Nephron progenitor cell (in vitro differentiated cells): ENCODE data around the gene TIMM17B.
"Not testable (repeated sequence)": the region's sequence is repeated elsewhere in the genome, so short reads cannot be mapped to it uniquely, and the experiment has no call there.

Source experiments
- DNase-seq: peaks from one replicate; pipeline ENCODE4 v3.0.0; 2021
- H3K27ac Mint-ChIP-seq: 2 replicates; pipeline ENCODE4 v1.8.0; 2021; ENCODE audit warnings: mild to moderate bottlenecking, moderate library complexity, mixed read lengths
- H3K27me3 Mint-ChIP-seq: 2 replicates; pipeline ENCODE4 v1.8.0; 2021; ENCODE audit warnings: mild to moderate bottlenecking, low read depth, mixed read lengths; ENCODE audit not compliant: poor library complexity
- H3K36me3 Mint-ChIP-seq: 2 replicates; pipeline ENCODE4 v1.8.0; 2021; ENCODE audit warnings: low read depth, mixed read lengths
- H3K4me1 Mint-ChIP-seq: 2 replicates; pipeline ENCODE4 v1.8.0; 2021; ENCODE audit warnings: mixed read lengths
- H3K4me3 Mint-ChIP-seq: 2 replicates; pipeline ENCODE4 v1.8.0; 2021; ENCODE audit warnings: mild to moderate bottlenecking, moderate library complexity, mixed read lengths
- H3K9me3 Mint-ChIP-seq: 2 replicates; pipeline ENCODE4 v1.8.0; 2021; ENCODE audit warnings: mild to moderate bottlenecking, moderate library complexity, mixed read lengths
- TF ChIP-seq, protein P1 (sequence below): fragments of 200-600 bp; sonication (generic); IDR thresholded peaks from 2 replicates; pipeline ENCODE4 v1.5.0; 2021; ENCODE audit warnings: antibody characterized with exemption

TIMM17B gene

GRCh38 chrX:48883729-48884128 is 13.8 kb downstream of the TIMM17B start:
- Mint-ChIP-seq H3K4me1 (no peaks in the 10 kb centered on the region), H3K9me3 (peaks cover 38% of the 10 kb centered on the region), H3K27ac (no peak overlapping the region), H3K36me3 (no peaks in the 10 kb centered on the region), H3K27me3 (peaks cover 19% of the 10 kb centered on the region), H3K4me3 (no peak overlapping the region)
- no peak for DNase-seq
- TF ChIP-seq, protein P1, sequence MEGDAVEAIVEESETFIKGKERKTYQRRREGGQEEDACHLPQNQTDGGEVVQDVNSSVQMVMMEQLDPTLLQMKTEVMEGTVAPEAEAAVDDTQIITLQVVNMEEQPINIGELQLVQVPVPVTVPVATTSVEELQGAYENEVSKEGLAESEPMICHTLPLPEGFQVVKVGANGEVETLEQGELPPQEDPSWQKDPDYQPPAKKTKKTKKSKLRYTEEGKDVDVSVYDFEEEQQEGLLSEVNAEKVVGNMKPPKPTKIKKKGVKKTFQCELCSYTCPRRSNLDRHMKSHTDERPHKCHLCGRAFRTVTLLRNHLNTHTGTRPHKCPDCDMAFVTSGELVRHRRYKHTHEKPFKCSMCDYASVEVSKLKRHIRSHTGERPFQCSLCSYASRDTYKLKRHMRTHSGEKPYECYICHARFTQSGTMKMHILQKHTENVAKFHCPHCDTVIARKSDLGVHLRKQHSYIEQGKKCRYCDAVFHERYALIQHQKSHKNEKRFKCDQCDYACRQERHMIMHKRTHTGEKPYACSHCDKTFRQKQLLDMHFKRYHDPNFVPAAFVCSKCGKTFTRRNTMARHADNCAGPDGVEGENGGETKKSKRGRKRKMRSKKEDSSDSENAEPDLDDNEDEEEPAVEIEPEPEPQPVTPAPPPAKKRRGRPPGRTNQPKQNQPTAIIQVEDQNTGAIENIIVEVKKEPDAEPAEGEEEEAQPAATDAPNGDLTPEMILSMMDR: no peak

- not testable (repeated sequence) for H3K4me1 Mint-ChIP-seq, H3K36me3 Mint-ChIP-seq, H3K4me3 Mint-ChIP-seq, DNase-seq, H3K27ac Mint-ChIP-seq
- Mint-ChIP-seq H3K9me3 (peaks cover 39% of the 10 kb centered on the region), H3K27me3 (peaks cover 15% of the 10 kb centered on the region)
Observed at GRCh38 chrX:48876944-48877343, 20.6 kb downstream of the TIMM17B start.

- Mint-ChIP-seq H3K9me3 (peaks cover 49% of the 10 kb centered on the region), H3K27me3 (peaks cover 22% of the 10 kb centered on the region)
- H3K4me1 Mint-ChIP-seq, H3K27ac Mint-ChIP-seq, H3K36me3 Mint-ChIP-seq, H3K4me3 Mint-ChIP-seq, DNase-seq: not testable (repeated sequence)
Observed at GRCh38 chrX:48872017-48872416, 25.6 kb downstream of the TIMM17B start.

DNA sequence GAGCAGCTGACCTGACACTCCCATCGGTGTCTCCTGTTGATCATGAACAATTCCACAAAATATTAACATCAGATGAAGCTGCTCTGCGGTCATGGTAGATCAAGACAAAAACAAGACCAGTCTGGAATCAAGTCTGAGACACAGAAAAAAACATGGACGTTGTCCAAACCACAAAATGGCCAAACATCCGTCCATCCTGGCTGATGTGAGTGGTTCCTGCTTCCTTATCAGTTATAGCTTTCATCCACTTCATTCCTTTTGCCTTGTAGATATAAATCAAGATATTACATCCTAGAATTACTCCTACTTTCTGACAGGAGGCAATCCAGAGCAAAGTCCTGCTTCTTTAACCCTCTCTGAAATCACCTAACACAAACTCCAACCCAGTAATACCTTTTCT is 33.4 kb downstream of the TIMM17B start:
- no peaks in the 10 kb centered on the region for H3K36me3 Mint-ChIP-seq
- no peak overlapping the region for H3K27ac Mint-ChIP-seq
- no peak for DNase-seq

DNA sequence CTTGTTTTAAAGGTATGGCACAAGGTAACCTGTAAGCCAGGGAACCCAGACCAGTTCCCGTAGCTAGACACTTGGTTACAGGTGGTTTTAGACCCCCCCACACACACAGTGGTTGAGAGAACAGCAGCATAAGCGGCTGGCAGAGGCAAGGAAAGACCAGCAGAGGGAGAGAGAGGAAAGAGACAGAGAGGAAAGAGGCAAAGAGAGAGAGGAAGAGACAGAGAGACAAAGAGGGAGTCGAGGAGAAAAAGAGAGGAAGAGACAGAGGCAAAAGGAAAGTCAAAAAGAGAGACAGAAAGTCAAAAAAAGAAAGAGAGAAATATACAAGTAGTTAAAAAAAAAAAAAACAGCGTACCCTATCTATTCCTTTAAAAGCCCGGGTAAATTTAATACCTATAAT is 42.7 kb downstream of the TIMM17B start:
- no peak for DNase-seq
- H3K4me3 Mint-ChIP-seq: no peak overlapping the region

More for the DNA sequence above, 33.4 kb downstream of the TIMM17B start:
- no peaks in the 10 kb centered on the region for H3K4me1 Mint-ChIP-seq
- peaks cover 66% of the 10 kb centered on the region for H3K9me3 Mint-ChIP-seq
- TF ChIP-seq, protein P1: no peak
- H3K27me3 Mint-ChIP-seq: peaks cover 37% of the 10 kb centered on the region
- H3K4me3 Mint-ChIP-seq: no peak overlapping the region

GRCh38 chrX:48854121-48854804 is 43.3 kb downstream of the TIMM17B start:
- DNase-seq, H3K4me3 Mint-ChIP-seq, H3K4me1 Mint-ChIP-seq, H3K36me3 Mint-ChIP-seq, H3K27ac Mint-ChIP-seq: not testable (repeated sequence)
- Mint-ChIP-seq H3K9me3 (peaks cover 65% of the 10 kb centered on the region), H3K27me3 (peaks cover 11% of the 10 kb centered on the region)

More for the DNA sequence above, 42.7 kb downstream of the TIMM17B start:
- TF ChIP-seq, protein P1: no peak
- peaks cover 61% of the 10 kb centered on the region for H3K9me3 Mint-ChIP-seq
- H3K4me1 Mint-ChIP-seq: no peaks in the 10 kb centered on the region
- peaks cover 14% of the 10 kb centered on the region for H3K27me3 Mint-ChIP-seq
- H3K36me3 Mint-ChIP-seq: no peaks in the 10 kb centered on the region
- no peak overlapping the region for H3K27ac Mint-ChIP-seq

DNA sequence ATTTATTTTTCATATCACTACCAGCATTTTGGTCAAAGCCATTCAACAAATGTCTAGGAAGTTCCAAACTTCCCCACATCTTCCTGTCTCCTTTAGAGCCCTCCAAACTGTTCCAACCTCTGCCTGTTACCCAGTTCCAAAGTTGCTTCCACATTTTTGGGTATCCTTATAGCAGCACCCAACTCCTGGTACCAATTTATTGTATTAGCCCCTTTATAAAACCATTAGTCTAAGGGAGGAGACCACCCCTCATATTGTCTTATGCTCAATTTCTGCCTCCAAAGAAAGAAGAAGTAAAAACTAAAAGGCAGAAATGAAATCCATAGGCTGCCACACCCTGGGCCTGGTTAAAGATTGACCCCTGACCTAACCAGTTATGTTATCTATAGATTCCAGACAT is 44.1 kb downstream of the TIMM17B start:
- Mint-ChIP-seq H3K9me3 (peaks cover 71% of the 10 kb centered on the region), H3K27me3 (peaks cover 15% of the 10 kb centered on the region)
- not testable (repeated sequence) for H3K36me3 Mint-ChIP-seq, H3K4me3 Mint-ChIP-seq, H3K27ac Mint-ChIP-seq, DNase-seq, H3K4me1 Mint-ChIP-seq

- no peaks in the 10 kb centered on the region for H3K36me3 Mint-ChIP-seq
- H3K9me3 Mint-ChIP-seq: peaks cover 71% of the 10 kb centered on the region
- H3K27me3 Mint-ChIP-seq: peaks cover 15% of the 10 kb centered on the region
- TF ChIP-seq, protein P1: no peak
- no peak overlapping the region for H3K4me3 Mint-ChIP-seq
- no peak for DNase-seq
- H3K4me1 Mint-ChIP-seq: no peaks in the 10 kb centered on the region
- H3K27ac Mint-ChIP-seq: no peak overlapping the region
Observed at GRCh38 chrX:48852857-48853256, 44.7 kb downstream of the TIMM17B start.
